MM.1S (cell line): ENCODE measurements around the gene CARD9.
"Not testable (repeated sequence)": the region's sequence is repeated elsewhere in the genome, so short reads cannot be mapped to it uniquely, and the experiment has no call there.

Source experiments
- DNase-seq: peaks from one replicate; pipeline ENCODE4 v3.0.0-alpha.2; 2015
- H2AFZ ChIP-seq: fragments of 300-600 bp; sonication (generic); 2 replicates; pipeline ENCODE4 v1.6.0; 2016; ENCODE audit warnings: antibody characterized with exemption, low read length
- H3F3A ChIP-seq: fragments of 300-600 bp; sonication (generic); 2 replicates; pipeline ENCODE4 v1.6.1; 2016; ENCODE audit warnings: mild to moderate bottlenecking, antibody characterized with exemption, low read length, moderate library complexity, mixed read lengths; ENCODE audit not compliant: insufficient read depth
- H3K27ac ChIP-seq: fragments of 300-600 bp; sonication (generic); 2 replicates; pipeline ENCODE4 v1.5.1; 2016; ENCODE audit warnings: mild to moderate bottlenecking, low read length
- H3K27me3 ChIP-seq: fragments of 300-600 bp; sonication (generic); replicated peaks from 2 replicates; pipeline ENCODE4 v1.6.0; 2016; ENCODE audit warnings: low read length; ENCODE audit not compliant: insufficient read depth
- H3K36me3 ChIP-seq: fragments of 300-600 bp; sonication (generic); replicated peaks from 2 replicates; pipeline ENCODE4 v1.6.1; 2016; ENCODE audit warnings: mild to moderate bottlenecking, low read length, mixed read lengths; ENCODE audit not compliant: insufficient read depth
- H3K4me1 ChIP-seq: fragments of 300-600 bp; sonication (generic); 2 replicates; pipeline ENCODE4 v1.6.1; 2016; ENCODE audit warnings: low read length, mixed read lengths
- H3K4me2 ChIP-seq: fragments of 300-600 bp; sonication (generic); 2 replicates; pipeline ENCODE4 v1.6.0; 2016; ENCODE audit warnings: low read depth, low read length
- H3K4me3 ChIP-seq: fragments of 300-600 bp; sonication (generic); 2 replicates; pipeline ENCODE4 v1.5.1; 2016; ENCODE audit warnings: low read length, mixed read lengths
- H3K79me2 ChIP-seq: fragments of 300-600 bp; sonication (generic); 2 replicates; pipeline ENCODE4 v1.6.1; 2016; ENCODE audit warnings: mixed run types, low read length, mixed read lengths
- H3K9ac ChIP-seq: fragments of 300-600 bp; sonication (generic); 2 replicates; pipeline ENCODE4 v1.6.1; 2016; ENCODE audit warnings: low read length, mixed read lengths
- H3K9me2 ChIP-seq: fragments of 300-600 bp; sonication (generic); replicated peaks from 2 replicates; pipeline ENCODE4 v1.6.1; 2016; ENCODE audit warnings: mild to moderate bottlenecking, low read length, mixed read lengths; ENCODE audit not compliant: insufficient read depth
- H3K9me3 ChIP-seq: fragments of 300-600 bp; sonication (generic); replicated peaks from 2 replicates; pipeline ENCODE4 v1.6.1; 2016; ENCODE audit warnings: mild to moderate bottlenecking, low read length, mixed read lengths; ENCODE audit not compliant: insufficient read depth
- H4K20me1 ChIP-seq: fragments of 300-600 bp; sonication (generic); 2 replicates; pipeline ENCODE4 v1.6.1; 2016; ENCODE audit warnings: mild to moderate bottlenecking, low read length, moderate library complexity, mixed read lengths; ENCODE audit not compliant: insufficient read depth
- CTCF ChIP-seq: fragments of 300-600 bp; sonication (generic); IDR thresholded peaks from 2 replicates; pipeline ENCODE4 v1.5.1; 2016; ENCODE audit warnings: antibody characterized with exemption, low read length, mixed read lengths
- EZH2 ChIP-seq: fragments of 300-600 bp; sonication (generic); optimal IDR thresholded peaks from 2 replicates; pipeline ENCODE3; 2017; ENCODE audit warnings: low read depth, mild to moderate bottlenecking, antibody characterized with exemption, low read length, mixed read lengths
- EZH2phosphoT487 ChIP-seq: fragments of 300-600 bp; sonication (generic); IDR thresholded peaks from 2 replicates; pipeline ENCODE4 v1.6.1; 2018; ENCODE audit warnings: antibody characterized with exemption, low read length

Gene CARD9

GRCh38 chr9:136323371-136323789 is 50.1 kb downstream of the CARD9 start:
- Histone ChIP-seq H3K36me3 (no peaks in the 10 kb centered on the region), H4K20me1 (no peaks in the 10 kb centered on the region), H3K4me1 (no peaks in the 10 kb centered on the region), H3K9me2 (no peaks in the 10 kb centered on the region), H3K4me3 (no peak overlapping the region), H3F3A (no peaks in the 10 kb centered on the region), H3K27ac (no peak overlapping the region), H3K4me2 (no peak overlapping the region), H3K9me3 (no peaks in the 10 kb centered on the region), H3K79me2 (no peaks in the 10 kb centered on the region), H2AFZ (no peak overlapping the region), H3K9ac (no peak overlapping the region), H3K27me3 (peaks cover 90% of the 10 kb centered on the region)
- TF ChIP-seq EZH2phosphoT487 = no peak
- no peak for TF ChIP-seq CTCF
- DNase-seq = no peak

- H3K4me3 ChIP-seq = no peak overlapping the region
- H4K20me1 ChIP-seq = no peaks in the 10 kb centered on the region
- no peaks in the 10 kb centered on the region for H3K9me2 ChIP-seq
- H3K27ac ChIP-seq = no peak overlapping the region
- H3K27me3 ChIP-seq = peaks cover 90% of the 10 kb centered on the region
- no peaks in the 10 kb centered on the region for H3F3A ChIP-seq
- no peaks in the 10 kb centered on the region for H3K36me3 ChIP-seq
- no peaks in the 10 kb centered on the region for H3K9me3 ChIP-seq
- DNase-seq = no peak
- H3K9ac ChIP-seq = no peak overlapping the region
- no peak for TF ChIP-seq EZH2
- no peak for TF ChIP-seq EZH2phosphoT487
- no peak for TF ChIP-seq CTCF
- no peaks in the 10 kb centered on the region for H3K4me1 ChIP-seq
- H3K79me2 ChIP-seq = no peaks in the 10 kb centered on the region
- no peak overlapping the region for H3K4me2 ChIP-seq
- H2AFZ ChIP-seq = no peak overlapping the region
Observed at GRCh38 chr9:136322756-136323330, 50.6 kb downstream of the CARD9 start.

- Histone ChIP-seq H3K27ac (no peak overlapping the region), H3K4me2 (no peak overlapping the region), H3K4me1 (no peaks in the 10 kb centered on the region), H3F3A (no peaks in the 10 kb centered on the region), H3K9me3 (no peaks in the 10 kb centered on the region), H3K4me3 (no peak overlapping the region), H4K20me1 (no peaks in the 10 kb centered on the region), H2AFZ (no peak overlapping the region), H3K27me3 (peaks cover 97% of the 10 kb centered on the region), H3K9ac (no peak overlapping the region), H3K79me2 (no peaks in the 10 kb centered on the region), H3K9me2 (no peaks in the 10 kb centered on the region), H3K36me3 (no peaks in the 10 kb centered on the region)
- no peak for DNase-seq
- TF ChIP-seq EZH2phosphoT487 (no peak), CTCF (no peak)
Observed at GRCh38 chr9:136321561-136321960, 51.9 kb downstream of the CARD9 start.

- not testable (repeated sequence) for H3K4me2 ChIP-seq, H4K20me1 ChIP-seq, DNase-seq, H2AFZ ChIP-seq, H3K4me1 ChIP-seq, H3K9ac ChIP-seq, H3K79me2 ChIP-seq, H3K4me3 ChIP-seq, H3K9me3 ChIP-seq, H3K9me2 ChIP-seq, H3F3A ChIP-seq, H3K27ac ChIP-seq, H3K36me3 ChIP-seq
- H3K27me3 ChIP-seq = peaks cover 97% of the 10 kb centered on the region
Observed at GRCh38 chr9:136320972-136321371, 52.5 kb downstream of the CARD9 start.

GRCh38 chr9:136319955-136320354 is 53.5 kb downstream of the CARD9 start:
- not testable (repeated sequence) for H3K4me1 ChIP-seq, H3K79me2 ChIP-seq, H2AFZ ChIP-seq, H3K36me3 ChIP-seq, H3F3A ChIP-seq, H4K20me1 ChIP-seq, H3K4me3 ChIP-seq, DNase-seq, H3K4me2 ChIP-seq, H3K9me2 ChIP-seq, H3K27ac ChIP-seq, H3K9me3 ChIP-seq, H3K9ac ChIP-seq
- H3K27me3 ChIP-seq = peaks cover 97% of the 10 kb centered on the region

GRCh38 chr9:136319244-136319643 is 54.2 kb downstream of the CARD9 start:
- H3K27ac ChIP-seq, H3K36me3 ChIP-seq, H3K4me2 ChIP-seq, DNase-seq, H3F3A ChIP-seq, H3K9me3 ChIP-seq, H2AFZ ChIP-seq, H3K79me2 ChIP-seq, H3K4me1 ChIP-seq, H3K9ac ChIP-seq, H3K4me3 ChIP-seq, H3K9me2 ChIP-seq, H4K20me1 ChIP-seq: not testable (repeated sequence)
- H3K27me3 ChIP-seq = peaks cover 97% of the 10 kb centered on the region
